GM12878 (cell line): ENCODE results near the gene RASA4B. TPM values are rescaled to one million over a fixed set of nuclear protein-coding genes. Genes with fewer than 3 reads are reported as not detected.
A peak's percentile ranks its signal among the peaks of the same experiment; 100 is the strongest.

Experiments
- ATAC-seq: fragments of 200-7000 bp; cut with Tn5 transposase; 3 replicates; pipeline ENCODE4 v1.9.1; 2020; ENCODE audit warnings: mild to moderate bottlenecking, moderate library complexity
- BruUV-seq: library from RNA; stranded (reverse); fragments of 400-500 nt; replicated peaks from 2 replicates; lab custom pipeline; 2021; lab: Mats Ljungman, UMichigan
- CTCF ChIA-PET: fragments of 300-600 bp; sonication (Branson Sonifier 250); formaldehyde crosslinking; extraction: SDS; loops from one replicate; lab custom pipeline; 2021; ENCODE audit warnings: inconsistent platforms; lab: Yijun Ruan, JAX
- POLR2A ChIA-PET: fragments of 350-600 bp; formaldehyde crosslinking; extraction: SDS; loops from one replicate; lab custom pipeline; 2021; ENCODE audit warnings: inconsistent platforms; lab: Charles Lee
- RAD21 ChIA-PET: fragments of 300-600 bp; sonication (Branson Sonifier 250); formaldehyde crosslinking; loops from one replicate; lab custom pipeline; 2023; ENCODE audit warnings: antibody characterized with exemption; ENCODE audit not compliant: unreplicated experiment; lab: Charles Lee
- SMC1A ChIA-PET: fragments of 300-600 bp; sonication (Branson Sonifier 250); formaldehyde crosslinking; loops from one replicate; lab custom pipeline; 2023; ENCODE audit not compliant: unreplicated experiment, uncharacterized antibody; lab: Charles Lee
- DNase-seq: peaks from one replicate; pipeline ENCODE4 v3.0.0-alpha.2; 2011; ENCODE audit warnings: low read depth, low spot score
- FAIRE-seq: peaks from 3 replicates; lab custom pipeline; 2011; peaks lifted over from hg19 to GRCh38; lab: Jason Lieb, UNC
- H2AFZ ChIP-seq: 2 replicates; pipeline ENCODE4 v1.6.0; 2011; ENCODE audit warnings: low read depth, low read length, control low read depth; ENCODE audit not compliant: control insufficient read depth
- H3K27ac ChIP-seq: 2 replicates; pipeline ENCODE4 v1.5.1; 2011; ENCODE audit warnings: control low read depth; ENCODE audit not compliant: control insufficient read depth, insufficient read depth
- H3K27me3 ChIP-seq, 2 experiments: replicated peaks in 1 of 2; 2 replicates each; pipeline versions ENCODE4 v1.6.0 to v1.6.1; 2011; ENCODE audit warnings: low read length in 1 of 2; ENCODE audit not compliant: control insufficient read depth in 2 of 2, insufficient read depth in 2 of 2
- H3K36me3 ChIP-seq, 2 experiments: 2 replicates each; pipeline ENCODE4 v1.5.1; 2011; ENCODE audit warnings: low read length in 1 of 2; ENCODE audit not compliant: control insufficient read depth in 2 of 2, insufficient read depth in 2 of 2
- H3K4me1 ChIP-seq: 2 replicates; pipeline ENCODE4 v1.6.1; 2011; ENCODE audit warnings: mild to moderate bottlenecking, low read length, moderate library complexity, mixed read lengths; ENCODE audit not compliant: control insufficient read depth, insufficient read depth
- H3K4me2 ChIP-seq: 2 replicates; pipeline ENCODE4 v1.6.0; 2011; ENCODE audit warnings: control low read depth; ENCODE audit not compliant: control insufficient read depth, insufficient read depth
- H3K4me3 ChIP-seq: fragments of 200-600 bp; sonication (generic); 2 replicates; pipeline ENCODE4 v1.5.1; 2016
- H3K79me2 ChIP-seq: 2 replicates; pipeline ENCODE4 v1.6.0; 2011; ENCODE audit warnings: low read length; ENCODE audit not compliant: control insufficient read depth, insufficient read depth
- H3K9ac ChIP-seq: 2 replicates; pipeline ENCODE4 v1.8.0; 2011; ENCODE audit warnings: low read length, control low read depth, mixed read lengths; ENCODE audit not compliant: control insufficient read depth, insufficient read depth
- H3K9me3 ChIP-seq: replicated peaks from 3 replicates; pipeline ENCODE4 v1.5.1; 2011; ENCODE audit warnings: mild to moderate bottlenecking, low read length; ENCODE audit not compliant: control insufficient read depth, insufficient read depth
- H4K20me1 ChIP-seq: 2 replicates; pipeline ENCODE4 v1.6.0; 2011; ENCODE audit not compliant: control insufficient read depth, insufficient read depth
- IKZF2 ChIP-seq, 2 experiments: fragments of 450-650 bp; IDR thresholded peaks; 2 replicates each; pipeline ENCODE4 v1.6.1; 2017; ENCODE audit warnings: mild to moderate bottlenecking in 2 of 2, moderate library complexity in 2 of 2
- MTA3 ChIP-seq: IDR thresholded peaks from 2 replicates; pipeline ENCODE4 v1.6.1; 2012; ENCODE audit warnings: low read length, inconsistent platforms, borderline replicate concordance
- ZBTB40 ChIP-seq: fragments of 450-650 bp; IDR thresholded peaks from 2 replicates; pipeline ENCODE4 v1.6.1; 2016; ENCODE audit warnings: mild to moderate bottlenecking, moderate library complexity, borderline replicate concordance
- WGBS: methylation state at CpG from one replicate; pipeline ENCODE4 v1.1.6; 2016; ENCODE audit warnings: low lambda C conversion rate; ENCODE audit not compliant: insufficient replicate concordance, insufficient coverage; ENCODE audit errors: missing lambda C conversion rate; 5-methylcytosine and 5-hydroxymethylcytosine counted together
- in situ Hi-C: fragments of 300-500 bp; cut with MboI; formaldehyde crosslinking; loops from 9 replicates; pipeline ENCODE4 v1.14.3; 2018; ENCODE audit warnings: mixed read lengths
- intact Hi-C: fragments of 100-400 bp; cut with micrococcal nuclease; formaldehyde crosslinking; loops from one replicate; pipeline ENCODE4 v1.14.2; 2022; ENCODE audit not compliant: unreplicated experiment
- polyA plus RNA-seq, 11 experiments: library from polyadenylated mRNA; depleted of rRNA in 4 of 11; unstranded in 6 of 11; stranded (reverse) in 5 of 11; fragments of >200 nt; fragmentation: Nextera tagmentation in 4 of 11; fragmentation: Illumina TruSeq in 1 of 11; extraction: Ambion mirVana in 4 of 11; extraction: Trizol in 1 of 11; gene quantifications; 1 replicate in 1 of 11; 2 replicates in 10 of 11; pipeline versions ENCODE4 v1.2.1 to v1.2.3, GENCODE V29; 2011 to 2016; ENCODE audit warnings: inconsistent platforms in 2 of 11, missing spikeins in 2 of 11, low read depth in 1 of 11
- total RNA-seq, 4 experiments: library from RNA; depleted of rRNA in 3 of 4; stranded (reverse); fragments of >200 nt in 3 of 4; fragmentation: Illumina TruSeq in 1 of 4; extraction: Trizol in 1 of 4; gene quantifications; 2 replicates each; pipeline versions ENCODE4 v1.2.1 to v1.2.3, GENCODE V29; 2013 to 2021
- TF ChIP-seq, protein P1 (sequence below): IDR thresholded peaks from 2 replicates; pipeline ENCODE4 v1.6.1; 2012; ENCODE audit warnings: low read depth, low read length, improper control_type of control experiment

RASA4B gene
- total and polyA plus RNA-seq, 10 of the 15 experiments (the other 5 are each of a cell fraction or from before 2014, with no cell fraction given) = 0.10 to 16.4 (median 6.4) TPM

GRCh38 chr7:102445674-102446071 lies 71.9 kb downstream of the RASA4B start:
- peak overlapping the region; percentile 81 for H3K27ac ChIP-seq
- no peaks in the 10 kb centered on the region for H3K27me3 ChIP-seq
- H3K9me3 ChIP-seq = no peaks in the 10 kb centered on the region
- H3K9ac ChIP-seq = no peak overlapping the region
- WGBS = 70% methylated on average over 2 of the region's 2 CpGs
- peaks cover 10 to 22% of the 10 kb centered on the region in 2 experiments; a peak in 3 of 4 replicates for H3K36me3 ChIP-seq
- ChIA-PET RAD21 (interaction anchor here (1.0 to 9.0 kb wide), 8 partner anchors 13 to 49 kb away, joined by 3 to 115 read pairs (median 6); partner anchors contain the start of genes ORAI2 and PRKRIP1), SMC1A (interaction anchor here (0.7 to 5.8 kb wide), 9 partner anchors 10 to 50 kb away, joined by 3 to 76 read pairs (median 11); partner anchors contain the start of genes ALKBH4 and PRKRIP1), POLR2A (interaction anchor here (0.7 to 9.7 kb wide), 6 partner anchors 15 to 41 kb away, joined by 3 to 210 read pairs (median 6); partner anchors contain the start of gene ORAI2)
- H2AFZ ChIP-seq = no peak overlapping the region
- in situ Hi-C loops = no loop called here
- FAIRE-seq = no peak
- TF ChIP-seq MTA3 (no peak), ZBTB40 (no peak), IKZF2 (IDR thresholded peaks at IDR 0.05) (peak in 1 of 2 experiments; percentile 24; a peak in 1 of 4 replicates)
- TF ChIP-seq, protein P1, sequence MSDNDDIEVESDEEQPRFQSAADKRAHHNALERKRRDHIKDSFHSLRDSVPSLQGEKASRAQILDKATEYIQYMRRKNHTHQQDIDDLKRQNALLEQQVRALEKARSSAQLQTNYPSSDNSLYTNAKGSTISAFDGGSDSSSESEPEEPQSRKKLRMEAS = no peak
- TF ChIP-seq, all 136 proteins: peak for 1
- Histone ChIP-seq H3K4me2 (peak overlapping the region; percentile 1; the same call in 1 of the 2 replicates), H3K79me2 (peaks cover 7% of the 10 kb centered on the region), H4K20me1 (no peaks in the 10 kb centered on the region), H3K4me3 (no peak overlapping the region), H3K4me1 (peaks cover 47% of the 10 kb centered on the region)
- no peak for ATAC-seq
- no peak for DNase-seq
- no TSS peak for BruUV-seq
- intact Hi-C loops = loop anchor here (1.0 kb wide), 1 partner anchor 37 kb away; no protein-coding TSS in a partner anchor
- CTCF ChIA-PET = interaction anchor here (0.8 to 2.3 kb wide), 7 partner anchors 11 to 41 kb away, joined by 3 to 14 read pairs (median 8); no protein-coding TSS in a partner anchor
